GM19438 (cell line): Measurements from ENCODE around the gene ADAM10.
"Not testable (repeated sequence)": the region's sequence is repeated elsewhere in the genome, so short reads cannot be mapped to it uniquely, and the experiment has no call there.

Experiments used
- ATAC-seq: cut with Tn5 transposase; IDR thresholded peaks from one replicate; pipeline ENCODE4 v1.9.1; 2021; ENCODE audit warnings: low read depth; ENCODE audit not compliant: unreplicated experiment

Gene ADAM10

DNA sequence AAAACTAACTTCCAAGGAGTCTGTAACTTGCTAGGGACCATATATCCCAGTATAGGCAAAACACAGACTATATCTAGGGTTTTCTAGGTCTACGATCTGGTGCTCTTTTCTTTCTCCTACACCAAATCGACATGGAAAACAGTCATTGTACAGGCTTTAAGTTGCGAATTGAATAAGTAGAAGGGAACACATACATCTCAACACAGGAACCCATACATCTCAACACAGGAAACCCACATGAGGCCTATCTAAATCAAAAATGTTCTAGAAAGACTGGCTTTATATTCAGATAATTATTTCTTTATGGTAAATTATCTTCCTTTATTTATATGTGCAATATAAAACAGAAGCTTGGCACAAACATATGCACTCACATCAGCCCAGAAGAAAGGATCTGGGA lies 126.6 kb downstream of the ADAM10 start:
- no peak for ATAC-seq

DNA sequence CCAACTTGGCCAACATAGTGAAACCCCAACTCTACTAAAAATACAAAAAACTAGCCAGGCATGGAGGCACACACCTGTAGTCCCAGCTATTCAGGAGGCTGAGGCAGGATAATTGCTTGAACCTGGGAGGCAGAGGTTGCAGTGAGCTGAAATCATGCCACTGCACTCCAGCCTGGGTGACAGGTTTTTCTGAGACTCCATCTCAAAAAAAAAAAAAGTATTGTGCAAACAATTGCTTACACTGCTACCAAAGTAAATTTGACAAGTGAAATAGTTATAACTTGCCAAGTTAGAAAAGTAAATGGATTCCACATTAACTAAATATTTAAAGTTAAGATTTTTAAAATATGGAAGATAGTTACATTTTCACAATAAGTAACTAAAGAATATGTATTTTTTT lies 129.2 kb downstream of the ADAM10 start:
- not testable (repeated sequence) for ATAC-seq

DNA sequence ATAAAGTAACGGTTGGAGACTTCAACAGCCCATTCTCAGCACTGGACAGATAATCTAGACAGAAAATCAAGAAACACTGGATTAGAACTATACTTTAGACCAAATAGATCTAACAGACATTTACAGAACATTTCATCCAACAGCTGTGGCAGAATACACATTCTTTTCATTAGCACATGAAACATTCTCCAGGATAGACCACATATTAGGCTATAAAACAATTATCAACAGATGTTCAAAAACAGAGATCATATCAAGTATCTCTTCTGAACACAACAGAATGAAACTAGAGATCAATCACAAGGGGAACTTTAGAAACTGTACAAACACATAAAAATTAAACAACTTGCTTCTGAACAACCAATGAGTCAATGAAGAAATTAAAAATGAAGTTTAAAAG lies 133.3 kb downstream of the ADAM10 start:
- no peak for ATAC-seq

DNA sequence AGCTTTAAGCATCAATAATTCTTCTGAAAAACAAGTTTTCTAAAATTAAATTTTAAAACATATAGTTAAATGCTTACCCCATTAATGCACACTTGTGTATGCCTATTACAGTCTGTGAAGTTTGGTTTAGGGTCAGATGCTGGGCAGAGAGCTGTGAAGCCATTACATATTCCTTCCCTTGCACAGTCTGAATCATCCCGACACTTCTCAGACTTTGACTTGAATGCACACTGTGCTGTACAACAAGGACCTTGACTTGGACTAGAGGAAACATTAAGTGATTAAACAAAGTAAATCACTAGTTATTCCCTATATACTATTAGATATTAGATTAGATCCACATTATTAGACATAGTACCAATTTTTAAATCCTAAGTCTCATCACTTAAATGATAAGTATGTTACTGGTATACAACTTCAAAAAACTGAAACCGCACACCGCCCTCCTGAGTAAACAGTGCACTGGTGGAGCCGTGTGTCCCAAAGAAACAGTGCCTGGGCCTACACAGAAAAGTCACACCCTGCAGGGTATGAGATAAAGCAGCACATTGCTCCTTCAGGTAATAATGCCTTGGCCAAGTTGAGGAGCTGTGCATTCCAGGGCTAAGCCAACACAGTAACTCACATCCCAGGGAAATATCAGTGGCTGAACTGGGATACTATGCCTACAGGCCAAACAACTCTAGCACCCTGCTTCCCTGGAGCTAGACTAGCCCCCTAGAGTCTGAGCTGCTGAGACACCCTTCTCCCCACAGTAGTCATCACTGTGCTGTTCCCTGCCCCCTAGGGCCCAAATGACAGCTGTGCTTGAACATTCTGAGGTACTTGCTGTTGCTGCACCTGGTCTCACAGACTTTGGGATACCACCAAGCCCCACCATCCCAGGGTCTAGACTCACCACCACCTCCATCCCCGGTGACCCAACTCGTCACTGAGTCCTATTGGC lies 137.5 kb downstream of the ADAM10 start:
- no peak for ATAC-seq

DNA sequence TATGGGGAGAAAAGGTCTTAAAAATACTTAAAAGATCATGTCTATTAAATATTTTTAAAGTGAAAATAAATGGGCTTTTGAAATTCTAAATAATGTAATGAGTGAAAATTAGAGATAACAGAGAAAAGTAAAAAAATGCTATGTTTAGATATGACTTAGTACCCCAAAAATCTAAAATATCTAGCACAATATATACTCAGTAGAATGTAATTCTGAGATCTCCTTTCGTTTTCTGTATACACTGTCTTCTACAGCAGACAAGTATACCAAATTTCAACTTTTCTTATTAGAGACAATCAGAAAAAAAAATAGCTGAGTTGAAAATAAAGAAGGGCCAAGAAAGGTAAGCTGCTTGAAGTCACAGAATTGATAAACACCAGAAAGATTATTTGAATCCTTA lies 140.8 kb downstream of the ADAM10 start:
- ATAC-seq = no peak

DNA sequence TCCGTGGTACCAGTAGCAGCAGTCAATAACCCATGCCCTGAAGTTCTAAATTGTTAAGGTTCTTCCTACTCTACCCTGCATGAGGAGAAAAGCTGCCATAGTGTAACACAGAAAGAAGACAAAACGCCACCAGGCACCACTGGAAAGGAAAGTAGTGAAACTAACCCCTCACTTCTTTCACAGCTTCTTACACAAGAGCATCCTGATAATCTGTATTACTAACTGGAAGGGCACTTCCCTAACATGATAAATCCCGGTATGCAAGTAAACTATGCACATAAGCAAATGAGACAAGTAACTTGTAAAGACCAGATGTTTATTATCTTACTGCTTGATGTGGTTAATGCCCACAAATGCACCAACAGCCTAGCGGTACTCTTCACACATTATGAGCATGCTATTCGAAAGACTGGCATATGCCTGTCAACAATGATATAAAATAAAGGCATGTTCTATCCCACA lies 141.3 kb downstream of the ADAM10 start:
- ATAC-seq = no peak

DNA sequence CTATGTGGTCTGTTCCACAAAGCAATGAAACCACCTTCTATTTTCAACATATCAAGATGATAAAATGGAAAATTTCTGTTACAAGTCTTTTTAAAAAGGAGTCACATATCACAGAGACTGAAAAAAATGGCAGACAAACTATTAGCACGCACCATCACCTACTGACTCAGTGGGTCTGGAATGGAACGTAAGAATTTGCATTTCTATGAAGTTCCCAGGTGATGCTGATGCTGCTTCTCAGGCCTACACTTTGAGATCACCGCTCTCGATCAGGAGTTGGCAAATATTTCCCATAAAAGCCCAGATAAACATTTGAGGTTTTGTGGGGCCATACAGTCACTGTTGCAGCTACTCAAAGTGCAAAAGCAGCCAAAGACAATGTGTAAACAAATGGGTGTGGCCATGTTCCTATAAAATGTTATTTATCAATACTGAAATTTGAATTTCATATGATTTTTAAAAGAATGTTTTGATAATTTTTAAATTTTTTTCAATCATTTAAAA lies 142.9 kb downstream of the ADAM10 start:
- ATAC-seq = no peak

DNA sequence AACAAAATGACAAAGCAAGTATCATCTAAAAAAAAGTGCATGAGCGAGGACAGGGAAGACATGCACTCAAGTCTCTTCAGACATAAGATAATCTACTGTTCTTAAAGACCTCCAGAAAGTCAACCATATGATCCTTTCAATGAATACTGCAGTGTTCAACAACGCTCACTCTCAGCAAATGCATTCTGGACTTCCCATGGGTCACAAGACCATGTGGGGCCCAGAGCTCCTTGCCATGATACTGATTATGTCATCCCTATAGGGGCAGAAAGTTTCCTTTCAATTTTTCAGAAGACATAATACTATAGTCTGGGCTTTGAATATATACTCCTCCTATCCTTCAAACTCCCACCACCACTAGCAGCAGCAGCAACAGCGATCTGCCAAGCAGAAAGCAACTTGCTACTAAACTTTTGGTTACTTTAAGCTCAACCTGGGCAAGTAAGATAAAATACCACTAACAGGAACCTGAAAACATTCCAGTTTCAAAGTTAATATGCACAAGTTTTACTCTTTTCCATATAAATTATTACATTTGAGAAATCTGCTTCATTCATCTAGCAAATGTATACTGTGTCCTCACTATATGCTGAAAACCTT lies 143.5 kb downstream of the ADAM10 start:
- no peak for ATAC-seq

DNA sequence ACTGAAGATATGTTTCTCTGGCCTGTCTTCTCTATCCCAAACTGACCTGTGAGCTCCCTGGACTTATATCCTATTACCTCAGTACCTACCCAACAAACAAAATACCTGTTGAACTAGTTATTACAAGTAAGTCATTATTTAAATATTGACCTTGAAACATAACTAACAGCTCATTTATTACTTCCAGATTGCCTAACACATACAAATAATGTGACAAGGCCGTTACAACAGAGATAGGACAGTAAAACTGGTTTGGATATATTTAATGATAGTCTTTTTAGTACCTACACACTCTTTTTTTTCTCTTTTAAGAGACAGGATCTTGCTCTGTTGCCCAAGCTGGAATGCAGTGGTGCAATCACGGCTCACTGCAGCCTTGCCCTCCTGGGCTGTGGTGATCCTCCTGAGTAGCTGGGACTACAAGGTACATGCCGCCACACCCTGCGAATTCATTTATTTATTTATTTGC lies 145.0 kb downstream of the ADAM10 start:
- no peak for ATAC-seq

DNA sequence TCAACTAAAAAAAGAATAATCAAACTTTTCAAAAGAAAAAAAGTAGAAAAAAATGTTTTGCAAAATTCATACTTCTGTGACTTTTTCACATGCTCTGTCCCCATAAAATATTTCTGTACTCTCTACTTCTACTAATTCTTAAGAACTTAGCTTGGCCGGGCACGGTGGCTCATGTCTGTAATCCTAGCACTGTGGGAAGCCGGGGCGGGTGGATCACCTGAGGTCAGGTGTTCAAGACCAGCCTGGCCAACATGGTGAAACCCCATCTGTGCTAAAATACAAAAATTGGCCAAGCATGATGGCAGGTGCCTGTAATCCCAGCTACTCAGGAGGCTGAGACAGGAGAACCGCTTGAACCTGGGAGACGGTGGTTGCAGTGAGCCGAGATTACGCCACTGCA lies 145.6 kb downstream of the ADAM10 start:
- ATAC-seq = not testable (repeated sequence)

DNA sequence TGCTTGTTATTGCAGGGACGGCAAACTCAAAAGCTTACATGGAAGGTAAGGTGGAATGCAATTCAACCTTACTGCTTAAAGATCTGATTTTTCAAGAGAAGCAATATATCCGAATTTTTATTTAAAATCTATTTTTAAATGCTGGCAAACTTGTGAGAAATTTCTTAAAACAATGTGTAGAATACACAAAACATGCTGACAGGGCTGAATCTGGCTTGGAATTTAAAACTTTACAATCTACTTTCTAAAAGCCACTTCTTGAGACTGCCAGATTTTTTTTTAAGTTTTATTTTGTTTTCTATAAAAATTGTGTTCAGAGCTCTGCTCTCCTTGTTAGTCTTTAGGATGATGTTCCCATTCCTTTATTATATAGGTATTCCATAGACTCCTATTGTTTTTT lies 146.7 kb downstream of the ADAM10 start:
- ATAC-seq = no peak

DNA sequence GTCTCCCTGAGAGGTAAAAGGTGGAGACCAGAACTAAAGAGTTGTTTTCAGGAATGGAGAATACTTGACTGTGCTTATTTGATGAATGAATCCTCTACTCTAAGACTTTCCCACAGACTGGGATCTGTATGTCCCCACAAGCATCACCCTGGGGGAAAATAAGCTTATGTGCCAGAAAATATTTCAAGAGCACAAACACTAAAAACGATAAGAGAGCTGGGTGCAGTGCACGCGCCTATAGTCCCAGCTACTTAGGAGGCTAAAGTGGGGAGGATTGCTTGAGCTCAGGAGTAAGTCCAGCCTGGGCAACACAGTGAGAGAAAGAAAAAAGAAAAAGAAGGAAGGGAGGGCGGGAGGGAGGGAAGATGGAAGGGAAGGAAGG lies 150.7 kb downstream of the ADAM10 start:
- ATAC-seq = no peak

DNA sequence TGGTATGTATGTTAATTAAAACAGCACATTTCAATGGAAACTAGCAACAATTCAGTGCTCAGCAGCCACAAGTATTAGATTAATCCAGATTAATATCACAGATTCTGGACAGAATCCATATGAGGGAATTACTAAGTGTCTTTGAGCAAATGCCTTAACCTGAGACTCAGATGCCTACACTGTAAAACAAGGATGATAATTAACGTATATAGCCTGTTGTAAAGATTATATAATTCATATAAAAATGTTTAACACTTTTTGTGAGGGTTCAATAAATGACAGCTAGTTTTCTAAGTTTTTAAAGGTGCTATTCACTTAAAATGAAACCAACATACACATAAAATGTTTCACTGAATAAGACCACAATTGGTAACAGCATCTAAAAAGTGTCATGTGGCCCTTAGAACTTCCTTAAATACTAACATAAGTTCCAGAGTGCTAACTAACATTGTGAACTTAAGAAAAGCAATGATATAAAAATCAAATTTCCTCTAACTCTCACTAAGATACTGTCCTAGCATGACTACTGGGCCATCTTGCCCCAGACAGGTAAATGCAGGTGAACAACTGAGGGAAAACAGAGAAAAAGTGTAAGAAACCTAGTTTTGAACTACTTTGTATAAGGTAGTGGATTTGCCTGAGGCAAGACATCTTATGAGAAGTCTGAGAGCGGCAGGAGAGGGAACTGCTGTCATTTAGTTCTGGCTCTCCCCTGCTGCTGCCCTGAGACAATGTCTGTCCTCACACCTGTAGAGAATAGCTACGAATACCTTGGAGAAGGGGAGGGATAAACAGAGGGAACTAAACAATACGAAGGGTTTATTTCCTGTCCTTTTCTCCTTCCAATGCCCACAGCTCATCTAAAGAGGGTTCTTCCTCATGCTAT lies 151.3 kb downstream of the ADAM10 start:
- ATAC-seq = no peak

DNA sequence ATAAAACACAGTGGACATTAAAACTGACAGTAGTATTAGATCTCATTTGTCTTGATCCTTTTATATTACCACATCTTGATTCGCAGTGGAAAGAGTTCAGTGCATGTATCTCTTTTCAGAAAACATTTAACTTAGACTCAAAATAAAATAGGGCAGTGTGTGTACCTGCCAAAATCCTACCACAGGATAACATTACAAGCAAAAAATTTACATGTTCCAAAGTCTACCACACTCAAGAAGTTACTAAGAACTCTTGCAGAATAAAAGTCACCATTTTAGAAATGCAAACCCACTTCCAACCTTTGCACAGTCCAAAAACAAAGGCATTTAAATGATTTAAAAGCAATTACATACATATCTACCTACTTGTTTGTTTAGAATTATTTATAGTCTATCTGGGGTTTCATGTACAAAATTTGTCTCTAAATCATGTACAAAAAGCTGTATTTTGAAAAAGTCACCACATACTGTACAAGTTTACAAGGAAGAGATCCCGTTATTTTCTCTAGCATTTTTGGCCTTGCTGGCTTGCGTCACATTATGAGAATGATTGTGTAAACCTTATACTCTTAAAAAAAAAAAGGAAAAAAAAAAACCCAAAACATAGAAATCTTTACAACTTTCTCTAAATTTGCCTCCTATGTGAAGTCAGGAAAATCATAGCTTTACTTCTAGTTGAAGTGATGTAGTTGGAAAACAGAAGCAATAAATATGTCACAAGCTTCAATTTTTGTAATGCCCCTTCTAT lies 153.8 kb downstream of the ADAM10 start:
- no peak for ATAC-seq

DNA sequence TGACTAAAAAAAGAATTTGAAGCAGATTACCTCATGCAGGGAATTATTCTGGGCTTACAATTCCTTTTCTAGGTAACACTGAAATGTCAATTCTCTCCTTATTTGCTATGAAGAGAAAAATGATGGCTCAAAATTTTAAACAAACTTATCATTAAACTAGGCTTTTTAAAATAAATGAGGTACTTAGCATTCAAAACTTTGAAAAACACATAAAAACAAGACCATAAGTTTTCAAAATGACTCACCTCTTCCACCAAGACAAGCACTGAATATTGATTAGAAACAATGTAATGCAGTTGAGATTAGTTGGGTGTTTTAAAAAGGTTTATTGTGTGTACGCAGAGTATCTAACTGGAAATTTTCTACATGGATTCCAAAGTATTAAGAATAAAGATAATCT lies 154.6 kb downstream of the ADAM10 start:
- no peak for ATAC-seq

DNA sequence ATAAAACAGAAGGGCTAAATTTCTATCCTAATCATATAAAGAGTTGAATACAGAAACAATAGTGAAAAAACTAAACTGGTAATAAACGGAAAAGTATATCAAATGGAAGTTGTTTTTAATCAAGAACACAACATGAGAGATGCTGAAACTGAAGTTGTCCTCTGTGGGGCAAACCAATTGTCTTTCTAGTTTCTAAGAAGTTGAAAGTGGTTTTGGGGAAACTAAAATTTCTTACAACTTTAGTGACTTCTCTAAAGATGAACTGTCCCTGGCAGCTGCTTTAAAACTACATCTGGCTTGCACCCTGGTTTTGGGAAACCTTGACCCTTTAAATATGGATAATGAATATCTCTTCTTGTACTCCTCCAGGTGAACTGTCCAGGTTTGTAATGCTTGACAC lies 155.6 kb downstream of the ADAM10 start:
- ATAC-seq = no peak

DNA sequence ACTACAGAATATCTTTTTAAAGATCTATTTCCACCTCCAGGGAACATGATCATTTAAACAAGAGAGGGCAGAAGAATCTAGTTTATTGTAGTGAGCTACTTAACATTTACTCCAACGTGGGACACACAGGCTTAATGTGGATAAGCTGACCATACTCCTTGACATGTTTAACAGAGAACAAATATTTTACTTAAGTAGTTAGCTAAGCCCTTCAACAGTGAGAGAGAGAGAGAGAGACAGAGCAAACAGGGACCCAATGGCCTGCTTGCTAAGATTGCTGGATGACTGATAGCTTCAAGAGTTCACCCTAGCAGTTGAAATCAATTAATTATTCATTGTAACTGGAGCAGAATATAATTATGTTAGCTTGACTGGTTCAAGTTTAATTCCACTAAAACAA lies 158.6 kb downstream of the ADAM10 start:
- no peak for ATAC-seq

DNA sequence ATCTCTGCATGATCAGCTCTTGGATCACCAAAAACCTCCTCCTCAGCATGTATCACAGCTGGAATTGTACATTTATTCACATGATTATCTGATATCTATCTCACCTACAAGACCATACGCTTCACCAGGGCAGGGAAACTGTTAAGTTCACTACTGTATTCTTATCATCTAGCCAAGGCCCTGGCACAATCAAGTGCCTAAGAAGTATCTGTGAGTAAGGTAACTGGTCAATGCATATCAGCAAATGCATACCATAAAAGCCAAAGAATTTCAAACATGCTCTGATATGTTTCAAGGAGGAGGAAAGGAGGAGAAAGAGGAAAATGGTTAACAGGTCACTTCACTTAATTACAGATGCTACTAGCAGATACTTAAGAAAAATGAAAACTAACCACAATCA lies 159.3 kb downstream of the ADAM10 start:
- no peak for ATAC-seq

DNA sequence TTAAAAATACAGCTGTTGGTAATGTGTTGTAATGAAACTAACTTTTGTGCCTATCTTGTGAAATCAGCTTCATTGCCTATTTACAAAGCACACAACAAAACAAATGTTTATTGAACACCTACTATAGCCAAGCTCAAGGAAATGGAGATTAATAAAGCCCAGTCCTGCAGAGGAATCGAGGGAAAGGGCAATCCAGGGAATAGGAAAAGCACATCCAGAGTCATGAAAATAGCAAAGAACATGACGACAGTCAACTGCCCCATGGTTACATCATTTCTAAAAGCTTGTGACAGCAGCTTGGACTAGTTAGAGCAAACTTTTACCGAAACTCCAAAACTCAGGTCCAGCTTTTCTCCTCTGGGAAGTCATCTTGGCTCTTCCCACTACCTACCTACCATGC lies 160.5 kb downstream of the ADAM10 start:
- ATAC-seq = no peak

DNA sequence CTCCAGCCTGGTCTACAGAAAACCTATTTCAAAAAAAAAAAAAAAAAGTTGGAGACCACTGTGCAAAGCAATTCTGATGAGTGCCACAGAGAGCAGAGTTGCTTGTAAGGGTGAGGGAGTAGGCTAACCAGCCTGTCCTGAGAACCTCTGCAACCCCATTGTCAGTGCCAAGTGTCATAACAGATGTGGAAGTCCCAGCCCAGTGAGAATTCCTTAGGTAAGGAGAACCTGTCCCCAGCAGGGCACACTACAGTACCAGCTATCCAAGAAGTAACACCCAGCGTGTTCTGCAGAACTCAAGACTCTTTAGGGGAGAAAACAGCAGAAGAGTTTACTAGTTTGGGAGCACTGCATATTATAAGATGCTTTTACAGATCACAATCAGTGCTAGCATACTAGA lies 161.4 kb downstream of the ADAM10 start:
- ATAC-seq = no peak
